ENCODE measurements around the gene CTNNB1.

DNA sequence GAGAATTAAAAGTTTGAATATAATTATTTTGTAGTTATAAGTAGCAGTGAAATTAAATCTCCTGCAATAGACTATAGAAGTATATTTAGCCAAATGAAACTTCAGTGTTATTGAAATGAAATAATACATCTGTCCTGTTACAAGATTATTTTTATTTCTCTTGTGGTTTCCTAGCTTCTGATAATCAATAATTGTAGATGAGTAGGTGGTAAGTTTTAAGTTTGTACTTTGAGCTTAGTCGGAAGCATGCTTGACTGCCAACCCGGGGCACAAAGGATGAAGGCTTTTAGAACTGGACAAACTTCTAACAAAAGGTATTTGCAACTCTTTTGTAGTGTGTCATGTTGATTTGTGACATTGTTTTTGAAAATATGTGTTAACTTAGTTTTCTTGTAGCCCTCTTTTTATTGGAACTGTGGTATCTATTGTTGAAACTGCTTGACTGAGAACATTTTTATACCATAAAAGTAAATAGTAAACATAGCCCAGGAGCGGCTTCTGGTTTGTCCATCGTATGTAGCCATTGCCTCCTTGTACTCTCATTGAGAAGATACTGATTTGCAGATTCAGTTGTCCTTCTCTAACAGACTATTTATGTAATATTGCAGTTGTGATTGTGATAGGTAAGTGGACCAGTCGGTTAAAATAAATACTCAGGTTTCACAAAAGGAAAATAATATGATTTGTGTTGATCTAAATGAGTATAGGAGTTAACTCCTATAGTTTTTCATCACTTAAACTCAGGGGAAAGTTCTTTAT is 2.9 kb downstream of the CTNNB1 start:
- TF ChIP-seq, protein P1, sequence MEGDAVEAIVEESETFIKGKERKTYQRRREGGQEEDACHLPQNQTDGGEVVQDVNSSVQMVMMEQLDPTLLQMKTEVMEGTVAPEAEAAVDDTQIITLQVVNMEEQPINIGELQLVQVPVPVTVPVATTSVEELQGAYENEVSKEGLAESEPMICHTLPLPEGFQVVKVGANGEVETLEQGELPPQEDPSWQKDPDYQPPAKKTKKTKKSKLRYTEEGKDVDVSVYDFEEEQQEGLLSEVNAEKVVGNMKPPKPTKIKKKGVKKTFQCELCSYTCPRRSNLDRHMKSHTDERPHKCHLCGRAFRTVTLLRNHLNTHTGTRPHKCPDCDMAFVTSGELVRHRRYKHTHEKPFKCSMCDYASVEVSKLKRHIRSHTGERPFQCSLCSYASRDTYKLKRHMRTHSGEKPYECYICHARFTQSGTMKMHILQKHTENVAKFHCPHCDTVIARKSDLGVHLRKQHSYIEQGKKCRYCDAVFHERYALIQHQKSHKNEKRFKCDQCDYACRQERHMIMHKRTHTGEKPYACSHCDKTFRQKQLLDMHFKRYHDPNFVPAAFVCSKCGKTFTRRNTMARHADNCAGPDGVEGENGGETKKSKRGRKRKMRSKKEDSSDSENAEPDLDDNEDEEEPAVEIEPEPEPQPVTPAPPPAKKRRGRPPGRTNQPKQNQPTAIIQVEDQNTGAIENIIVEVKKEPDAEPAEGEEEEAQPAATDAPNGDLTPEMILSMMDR (IDR thresholded peaks at IDR 0.05) = no peak
- TF ChIP-seq POLR2A (IDR thresholded peaks at IDR 0.05) = no peak

All from Peyer's patch (tissue), 4 donors.